Upper lobe of right lung (tissue), 1 donor: ENCODE results near the gene PELI1. TPM values are rescaled to one million over a fixed set of nuclear protein-coding genes. Genes with fewer than 3 reads are reported as not detected.
"Not testable (repeated sequence)": the region's sequence is repeated elsewhere in the genome, so short reads cannot be mapped to it uniquely, and the experiment has no call there.

Experiments
- ATAC-seq: fragments of 200-7000 bp; cut with Tn5 transposase; one replicate; pipeline ENCODE4 v1.9.1; 2020; ENCODE audit warnings: mild to moderate bottlenecking, moderate library complexity
- DNase-seq: peaks from one replicate; pipeline ENCODE4 v3.0.0-alpha.2; 2020
- H3K27ac ChIP-seq: fragments of 200-600 bp; one replicate; pipeline ENCODE4 v1.8.0; 2022
- H3K27me3 ChIP-seq: fragments of 200-600 bp; one replicate; pipeline ENCODE4 v1.8.0; 2022; ENCODE audit warnings: mild to moderate bottlenecking
- H3K36me3 ChIP-seq: fragments of 200-600 bp; one replicate; pipeline ENCODE4 v1.8.0; 2022
- H3K4me1 ChIP-seq: fragments of 200-600 bp; one replicate; pipeline ENCODE4 v1.8.0; 2022
- H3K4me3 ChIP-seq: fragments of 200-600 bp; one replicate; pipeline ENCODE4 v1.8.0; 2022; ENCODE audit warnings: mild to moderate bottlenecking
- H3K9me3 ChIP-seq: fragments of 200-600 bp; one replicate; pipeline ENCODE4 v1.8.0; 2022
- CTCF ChIP-seq: fragments of 200-600 bp; IDR thresholded peaks from one replicate; pipeline ENCODE4 v1.8.0; 2022; ENCODE audit warnings: antibody characterized with exemption
- intact Hi-C: fragments of 100-400 bp; cut with DNase I; formaldehyde crosslinking; loops from one replicate; pipeline ENCODE4 v1.11.0; 2022
- total RNA-seq: library from RNA; stranded (reverse); fragmentation: NEBNext Ultra II Directional; extraction: Animal tissue kit (Norgen Biotek cat#: 25700); gene quantifications from one replicate; pipeline ENCODE4 v1.2.1, GENCODE V29; 2021
- donor health status: DM: no; HTN: yes; CAD: no; lungs with severe emphysema.

The PELI1 gene
- total RNA-seq, 1 donor from 2014 or later = 35.8 TPM

GRCh38 chr2:64104933-64105332 is 39.3 kb downstream of the PELI1 start:
- H3K36me3 ChIP-seq = peaks cover 21% of the 10 kb centered on the region
- no peaks in the 10 kb centered on the region for H3K9me3 ChIP-seq
- peaks cover 12% of the 10 kb centered on the region for H3K4me1 ChIP-seq
- H3K4me3 ChIP-seq = no peak overlapping the region
- no peak for DNase-seq
- ATAC-seq = no peak
- TF ChIP-seq CTCF = no peak
- intact Hi-C loops = no loop called here
- no peak overlapping the region for H3K27ac ChIP-seq
- H3K27me3 ChIP-seq = no peaks in the 10 kb centered on the region

GRCh38 chr2:64102736-64103135 is 41.5 kb downstream of the PELI1 start:
- ATAC-seq, H3K27ac ChIP-seq, intact Hi-C loops, H3K27me3 ChIP-seq, H3K9me3 ChIP-seq, H3K4me3 ChIP-seq, DNase-seq: not testable (repeated sequence)
- Histone ChIP-seq H3K36me3 (peaks cover 29% of the 10 kb centered on the region), H3K4me1 (peaks cover 12% of the 10 kb centered on the region)

- Histone ChIP-seq H3K4me1 (peaks cover 7% of the 10 kb centered on the region), H3K27ac (no peak overlapping the region), H3K9me3 (no peaks in the 10 kb centered on the region), H3K36me3 (peaks cover 29% of the 10 kb centered on the region), H3K4me3 (no peak overlapping the region), H3K27me3 (no peaks in the 10 kb centered on the region)
- DNase-seq (no peak), ATAC-seq (no peak)
- no peak for TF ChIP-seq CTCF
- intact Hi-C loops = no loop called here
Observed at GRCh38 chr2:64101141-64101591, 43.1 kb downstream of the PELI1 start.

- H3K27ac ChIP-seq, ATAC-seq, H3K9me3 ChIP-seq, intact Hi-C loops, DNase-seq, H3K4me3 ChIP-seq, H3K27me3 ChIP-seq, H3K4me1 ChIP-seq: not testable (repeated sequence)
- peaks cover 34% of the 10 kb centered on the region for H3K36me3 ChIP-seq
Observed at GRCh38 chr2:64100584-64100983, 43.6 kb downstream of the PELI1 start.

- no peak overlapping the region for H3K4me3 ChIP-seq
- H3K27ac ChIP-seq = no peak overlapping the region
- TF ChIP-seq CTCF = no peak
- DNase-seq (no peak), ATAC-seq (no peak)
- no peaks in the 10 kb centered on the region for H3K9me3 ChIP-seq
- peaks cover 44% of the 10 kb centered on the region for H3K36me3 ChIP-seq
- H3K27me3 ChIP-seq = no peaks in the 10 kb centered on the region
- peaks cover 3% of the 10 kb centered on the region for H3K4me1 ChIP-seq
- intact Hi-C loops = no loop called here
Observed at GRCh38 chr2:64094663-64095382, 49.4 kb downstream of the PELI1 start.

GRCh38 chr2:64093341-64093740 is 50.9 kb downstream of the PELI1 start:
- peaks cover 34% of the 10 kb centered on the region for H3K36me3 ChIP-seq
- H3K4me1 ChIP-seq = peaks cover 3% of the 10 kb centered on the region
- no peak overlapping the region for H3K4me3 ChIP-seq
- no peak for TF ChIP-seq CTCF
- H3K27me3 ChIP-seq = no peaks in the 10 kb centered on the region
- DNase-seq (no peak), ATAC-seq (no peak)
- intact Hi-C loops = no loop called here
- H3K9me3 ChIP-seq = no peaks in the 10 kb centered on the region
- H3K27ac ChIP-seq = no peak overlapping the region
